Occipital lobe (tissue), 1 donor: ENCODE data around the gene ZNF501. TPM values are rescaled to one million over a fixed set of nuclear protein-coding genes. Genes with fewer than 3 reads are reported as not detected.

Experiments used
- total RNA-seq: library from RNA; depleted of rRNA; stranded (reverse); fragments of >200 nt; gene quantifications from one replicate; pipeline ENCODE4 v1.2.3, GENCODE V29; 2014

The ZNF501 gene
- total RNA-seq, 1 donor from 2014 or later, result 26.8 TPM

Other genes with a start within 250 kb of the ZNF501 start
- 29.8 TPM for gene ZKSCAN7, start 174.4 kb upstream of the ZNF501 start, total RNA-seq
- 14.3 TPM for gene ZNF660, start 144.7 kb upstream of the ZNF501 start, total RNA-seq
- gene ZNF197, start 104.6 kb upstream of the ZNF501 start, total RNA-seq, result 66.0 TPM
- 24.3 TPM for gene ZNF35, start 80.9 kb upstream of the ZNF501 start, total RNA-seq
- gene ZNF502, start 17.0 kb upstream of the ZNF501 start, total RNA-seq, result 15.0 TPM
- gene KIAA1143, start 32.0 kb downstream of the ZNF501 start, total RNA-seq, result 35.1 TPM
- 6.4 TPM for gene KIF15, start 32.2 kb downstream of the ZNF501 start, total RNA-seq
- 6.9 TPM for gene TMEM42, start 132.3 kb downstream of the ZNF501 start, total RNA-seq
- not detected for gene TGM4, start 145.0 kb downstream of the ZNF501 start, total RNA-seq
- gene ZDHHC3, start 246.5 kb downstream of the ZNF501 start, total RNA-seq, result 41.8 TPM
- 24.2 TPM for gene EXOSC7, start 246.6 kb downstream of the ZNF501 start, total RNA-seq